ENCODE data around the gene BRI3. TPM values are rescaled to one million over a fixed set of nuclear protein-coding genes. Genes with fewer than 3 reads are reported as not detected.

The BRI3 gene
- total RNA-seq, 1 donor from 2014 or later, result 344 TPM

GRCh38 chr7:98256431-98256830 is 25.1 kb upstream of the BRI3 start:
- Mint-ChIP-seq H3K27me3 (ENCODE audit: unreplicated experiment) (no peaks in the 10 kb centered on the region), H3K4me3 (ENCODE audit: unreplicated experiment) (no peak overlapping the region), H3K4me1 (ENCODE audit: unreplicated experiment) (peaks cover 14% of the 10 kb centered on the region), H3K27ac (ENCODE audit: unreplicated experiment) (no peak overlapping the region), H3K9me3 (ENCODE audit: unreplicated experiment) (no peaks in the 10 kb centered on the region), H3K36me3 (ENCODE audit: unreplicated experiment) (peaks cover 3% of the 10 kb centered on the region)
- DNase-seq (ENCODE audit: extremely low spot score, unreplicated experiment), result no peak
- no peak for TF ChIP-seq CTCF (IDR thresholded peaks at IDR 0.05)

- Mint-ChIP-seq H3K4me3 (ENCODE audit: unreplicated experiment) (no peak overlapping the region), H3K36me3 (ENCODE audit: unreplicated experiment) (peaks cover 5% of the 10 kb centered on the region), H3K27ac (ENCODE audit: unreplicated experiment) (no peak overlapping the region), H3K4me1 (ENCODE audit: unreplicated experiment) (peaks cover 8% of the 10 kb centered on the region), H3K9me3 (ENCODE audit: unreplicated experiment) (no peaks in the 10 kb centered on the region), H3K27me3 (ENCODE audit: unreplicated experiment) (no peaks in the 10 kb centered on the region)
- no peak for TF ChIP-seq CTCF (IDR thresholded peaks at IDR 0.05)
- DNase-seq (ENCODE audit: extremely low spot score, unreplicated experiment), result no peak
Measured at GRCh38 chr7:98257701-98258100, 23.8 kb upstream of the BRI3 start.

- Mint-ChIP-seq H3K4me3 (ENCODE audit: unreplicated experiment) (no peak overlapping the region), H3K27ac (ENCODE audit: unreplicated experiment) (peak overlapping the region; percentile 86), H3K27me3 (ENCODE audit: unreplicated experiment) (no peaks in the 10 kb centered on the region), H3K36me3 (ENCODE audit: unreplicated experiment) (peaks cover 2% of the 10 kb centered on the region), H3K9me3 (ENCODE audit: unreplicated experiment) (no peaks in the 10 kb centered on the region), H3K4me1 (ENCODE audit: unreplicated experiment) (peaks cover 9% of the 10 kb centered on the region)
- TF ChIP-seq CTCF (IDR thresholded peaks at IDR 0.05), result no peak
- DNase-seq (ENCODE audit: extremely low spot score, unreplicated experiment), result no peak
Measured at GRCh38 chr7:98265841-98266271, 15.6 kb upstream of the BRI3 start.

- no peaks in the 10 kb centered on the region for H3K27me3 Mint-ChIP-seq (ENCODE audit: unreplicated experiment)
- H3K36me3 Mint-ChIP-seq (ENCODE audit: unreplicated experiment), result peaks cover 1% of the 10 kb centered on the region
- no peak overlapping the region for H3K27ac Mint-ChIP-seq (ENCODE audit: unreplicated experiment)
- DNase-seq (ENCODE audit: extremely low spot score, unreplicated experiment), result no peak
- no peak overlapping the region for H3K4me3 Mint-ChIP-seq (ENCODE audit: unreplicated experiment)
- H3K9me3 Mint-ChIP-seq (ENCODE audit: unreplicated experiment), result no peaks in the 10 kb centered on the region
- peak; percentile 52 for TF ChIP-seq CTCF (IDR thresholded peaks at IDR 0.05)
- H3K4me1 Mint-ChIP-seq (ENCODE audit: unreplicated experiment), result peaks cover 9% of the 10 kb centered on the region
Measured at GRCh38 chr7:98266840-98267239, 14.6 kb upstream of the BRI3 start.

GRCh38 chr7:98267303-98267702 is 14.2 kb upstream of the BRI3 start:
- Mint-ChIP-seq H3K4me3 (ENCODE audit: unreplicated experiment) (no peak overlapping the region), H3K9me3 (ENCODE audit: unreplicated experiment) (no peaks in the 10 kb centered on the region), H3K4me1 (ENCODE audit: unreplicated experiment) (peaks cover 9% of the 10 kb centered on the region), H3K27ac (ENCODE audit: unreplicated experiment) (no peak overlapping the region), H3K36me3 (ENCODE audit: unreplicated experiment) (no peaks in the 10 kb centered on the region), H3K27me3 (ENCODE audit: unreplicated experiment) (no peaks in the 10 kb centered on the region)
- DNase-seq (ENCODE audit: extremely low spot score, unreplicated experiment), result no peak
- no peak for TF ChIP-seq CTCF (IDR thresholded peaks at IDR 0.05)

Data from osteocyte (in vitro differentiated cells).